ENCODE data around the gene PRDM15. TPM values are rescaled to one million over a fixed set of nuclear protein-coding genes. Genes with fewer than 3 reads are reported as not detected.

The PRDM15 gene
- total RNA-seq, 4 donors from 2014 or later = 5.3 to 20.8 (median 13.6) TPM

- DNase-seq (ENCODE audit: low spot score) (no peak), ATAC-seq (ENCODE audit: low FRiP score) (no peak)
- TF ChIP-seq CTCF (IDR thresholded peaks at IDR 0.05) = no peak
Observed at GRCh38 chr21:41918561-41919358, 39.6 kb upstream of the PRDM15 start.

GRCh38 chr21:41917531-41917930 is 38.4 kb upstream of the PRDM15 start:
- ATAC-seq (ENCODE audit: low FRiP score) (no peak), DNase-seq (ENCODE audit: low spot score) (no peak)
- TF ChIP-seq CTCF (IDR thresholded peaks at IDR 0.05) = no peak

- DNase-seq (ENCODE audit: low spot score) (no peak), ATAC-seq (ENCODE audit: low FRiP score) (no peak)
- no peak for TF ChIP-seq CTCF (IDR thresholded peaks at IDR 0.05)
Observed at GRCh38 chr21:41916888-41917433, 37.8 kb upstream of the PRDM15 start.

GRCh38 chr21:41914965-41915364 is 35.8 kb upstream of the PRDM15 start:
- ATAC-seq (ENCODE audit: low FRiP score) (no peak), DNase-seq (ENCODE audit: low spot score) (no peak)
- no peak for TF ChIP-seq CTCF (IDR thresholded peaks at IDR 0.05)

GRCh38 chr21:41914358-41914757 is 35.2 kb upstream of the PRDM15 start:
- no peak for ATAC-seq (ENCODE audit: low FRiP score)
- TF ChIP-seq CTCF (IDR thresholded peaks at IDR 0.05) = no peak
- no peak for DNase-seq (ENCODE audit: low spot score)

GRCh38 chr21:41913230-41913629 is 34.1 kb upstream of the PRDM15 start:
- ATAC-seq (ENCODE audit: low FRiP score) (no peak), DNase-seq (ENCODE audit: low spot score) (no peak)
- TF ChIP-seq CTCF (IDR thresholded peaks at IDR 0.05) = no peak

- no peak for TF ChIP-seq CTCF (IDR thresholded peaks at IDR 0.05)
- DNase-seq (ENCODE audit: low spot score) = no peak
- no peak for ATAC-seq (ENCODE audit: low FRiP score)
Observed at GRCh38 chr21:41908829-41909228, 29.7 kb upstream of the PRDM15 start.
